ENCODE results near the gene ARHGEF33. TPM values are rescaled to one million over a fixed set of nuclear protein-coding genes. Genes with fewer than 3 reads are reported as not detected.

Gene ARHGEF33
- total RNA-seq, 2 experiments from 2014 or later, result 0.09 to 0.39 TPM

DNA sequence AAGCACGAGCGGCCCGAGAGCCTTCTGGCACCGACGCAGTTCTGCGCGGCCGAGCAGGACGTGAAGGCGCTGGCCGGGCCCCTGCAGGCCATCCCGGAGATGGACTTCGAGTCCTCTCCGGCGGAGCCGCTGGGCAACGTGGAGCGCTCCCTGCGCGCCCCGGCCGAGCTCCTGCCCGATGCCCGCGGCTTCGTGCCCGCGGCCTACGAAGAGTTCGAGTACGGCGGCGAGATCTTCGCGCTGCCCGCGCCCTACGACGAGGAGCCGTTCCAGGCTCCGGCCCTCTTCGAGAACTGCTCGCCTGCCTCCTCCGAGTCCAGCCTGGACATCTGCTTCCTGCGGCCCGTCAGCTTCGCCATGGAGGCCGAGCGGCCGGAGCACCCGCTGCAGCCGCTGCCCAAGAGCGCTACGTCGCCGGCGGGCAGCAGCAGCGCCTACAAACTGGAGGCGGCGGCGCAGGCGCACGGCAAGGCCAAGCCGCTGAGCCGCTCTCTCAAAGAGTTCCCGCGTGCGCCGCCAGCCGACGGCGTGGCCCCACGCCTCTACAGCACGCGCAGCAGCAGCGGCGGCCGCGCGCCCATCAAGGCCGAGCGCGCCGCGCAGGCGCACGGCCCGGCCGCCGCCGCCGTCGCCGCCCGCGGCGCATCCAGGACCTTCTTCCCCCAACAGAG is 70.4 kb downstream of the ARHGEF33 start:
- ChIA-PET POLR2A (interaction anchor here (0.5 to 0.6 kb wide), 2 partner anchors 67 to 221 kb away, joined by 3 read pairs; no protein-coding TSS in a partner anchor), CTCF (interaction anchor here (0.6 to 5.2 kb wide), 5 partner anchors 11 to 654 kb away, joined by 3 to 27 read pairs (median 3); no protein-coding TSS in a partner anchor)
- ATAC-seq (peak; percentile 100), DNase-seq (peak; percentile 87)
- no peak overlapping the region for H3K27ac Mint-ChIP-seq
- H3K27me3 Mint-ChIP-seq, result peaks cover 18% of the 10 kb centered on the region
- no peaks in the 10 kb centered on the region for H3K36me3 Mint-ChIP-seq (ENCODE audit: low read depth)
- peak overlapping the region; percentile 36 for H3K4me3 Mint-ChIP-seq
- no peaks in the 10 kb centered on the region for H3K9me3 Mint-ChIP-seq (ENCODE audit: low read depth)
- intact Hi-C loops (cut with DNase I, micrococcal nuclease), result loop anchor here in 1 of 2 experiments (5.0 kb wide), 1 partner anchor 267 kb away; no protein-coding TSS in a partner anchor
- peaks cover 2% of the 10 kb centered on the region for H3K4me1 Mint-ChIP-seq

DNA sequence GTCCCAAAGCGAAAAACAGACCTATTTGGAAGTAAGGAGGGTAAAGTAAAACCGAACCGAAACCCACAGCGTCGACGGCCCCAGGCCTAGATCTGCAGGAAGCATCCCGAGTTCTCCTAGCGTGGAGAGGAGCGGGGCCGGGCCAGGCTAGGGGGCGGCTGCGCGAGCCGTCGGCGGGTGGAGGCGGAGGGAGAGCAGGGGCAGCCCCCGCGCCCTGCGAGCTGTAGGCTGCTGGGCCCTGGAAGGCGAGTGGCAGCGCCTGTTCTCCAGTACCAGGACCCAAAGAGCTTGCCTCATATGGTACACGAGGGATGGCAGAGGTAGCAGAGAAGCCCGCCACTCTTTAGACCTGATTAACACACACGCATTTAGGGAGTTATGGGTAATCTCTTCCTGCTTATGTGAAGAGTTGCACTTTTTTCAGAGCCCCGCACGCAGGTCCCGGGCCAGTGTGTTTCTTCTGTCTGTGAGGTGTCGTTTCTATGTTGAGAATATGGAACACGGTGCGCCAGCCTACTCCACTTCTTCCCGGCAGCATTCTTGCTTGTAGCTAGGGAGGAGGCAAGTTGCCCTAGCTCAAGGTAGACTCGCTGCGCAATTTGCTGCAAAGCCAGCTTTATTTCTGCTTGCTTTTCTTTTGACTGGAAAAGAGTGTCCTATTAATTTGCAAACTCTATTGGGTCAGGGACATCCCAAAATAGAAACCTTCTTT is 71.1 kb downstream of the ARHGEF33 start:
- intact Hi-C loops (cut with DNase I, micrococcal nuclease), result loop anchor here in 1 of 2 experiments (5.0 kb wide), 1 partner anchor 267 kb away; no protein-coding TSS in a partner anchor
- no peaks in the 10 kb centered on the region for H3K9me3 Mint-ChIP-seq (ENCODE audit: low read depth)
- no peaks in the 10 kb centered on the region for H3K36me3 Mint-ChIP-seq (ENCODE audit: low read depth)
- H3K4me1 Mint-ChIP-seq, result peaks cover 2% of the 10 kb centered on the region
- no peak overlapping the region for H3K4me3 Mint-ChIP-seq
- DNase-seq (no peak), ATAC-seq (peak; percentile 20)
- H3K27me3 Mint-ChIP-seq, result peaks cover 18% of the 10 kb centered on the region
- ChIA-PET CTCF (interaction anchor here (0.6 to 5.2 kb wide), 6 partner anchors 12 to 357 kb away, joined by 3 to 27 read pairs (median 3); partner anchors contain the start of genes DHX57 and MORN2), POLR2A (no interaction called here)
- H3K27ac Mint-ChIP-seq, result no peak overlapping the region

- Mint-ChIP-seq H3K4me1 (no peaks in the 10 kb centered on the region), H3K27ac (no peak overlapping the region), H3K27me3 (peaks cover 8% of the 10 kb centered on the region), H3K9me3 (ENCODE audit: low read depth) (no peaks in the 10 kb centered on the region), H3K4me3 (no peak overlapping the region), H3K36me3 (ENCODE audit: low read depth) (no peaks in the 10 kb centered on the region)
- ChIA-PET CTCF (interaction anchor here (1.7 kb wide), 1 partner anchor 264 kb away, joined by 4 read pairs; no protein-coding TSS in a partner anchor), POLR2A (no interaction called here)
- ATAC-seq (no peak), DNase-seq (no peak)
- intact Hi-C loops (cut with DNase I, micrococcal nuclease), result no loop called here
Observed at GRCh38 chr2:38966006-38966405, 76.3 kb downstream of the ARHGEF33 start.

- H3K36me3 Mint-ChIP-seq (ENCODE audit: low read depth), result no peaks in the 10 kb centered on the region
- no peaks in the 10 kb centered on the region for H3K9me3 Mint-ChIP-seq (ENCODE audit: low read depth)
- ChIA-PET CTCF (no interaction called here), POLR2A (no interaction called here)
- ATAC-seq (no peak), DNase-seq (no peak)
- H3K27me3 Mint-ChIP-seq, result peaks cover 5% of the 10 kb centered on the region
- no peaks in the 10 kb centered on the region for H3K4me1 Mint-ChIP-seq
- no peak overlapping the region for H3K4me3 Mint-ChIP-seq
- no peak overlapping the region for H3K27ac Mint-ChIP-seq
- intact Hi-C loops (cut with DNase I, micrococcal nuclease), result no loop called here
Observed at GRCh38 chr2:38966678-38967077, 77.0 kb downstream of the ARHGEF33 start.

DNA sequence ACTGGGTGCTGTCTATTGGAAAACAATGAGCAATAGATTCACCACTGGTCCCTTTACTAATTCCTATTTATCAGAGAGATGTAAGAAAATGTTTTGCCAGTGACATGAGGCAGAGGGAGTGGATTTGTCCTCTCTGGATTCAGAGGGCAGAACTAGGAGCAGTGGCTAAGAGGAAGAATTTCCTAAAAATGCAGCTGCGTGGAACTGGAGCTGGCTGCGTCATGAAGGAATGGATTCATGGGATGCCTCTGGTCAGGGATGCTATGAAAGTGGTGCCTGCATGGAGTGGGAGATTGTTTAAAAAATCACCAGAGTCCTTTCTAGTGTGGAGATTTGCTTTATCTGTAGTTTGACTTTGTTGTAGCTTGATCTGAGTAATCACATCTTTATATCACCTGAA is 78.3 kb downstream of the ARHGEF33 start:
- intact Hi-C loops (cut with DNase I, micrococcal nuclease), result no loop called here
- H3K36me3 Mint-ChIP-seq (ENCODE audit: low read depth), result no peaks in the 10 kb centered on the region
- ATAC-seq (no peak), DNase-seq (no peak)
- ChIA-PET CTCF (interaction anchor here (0.6 to 0.9 kb wide), 2 partner anchors 20 to 69 kb away, joined by 3 to 7 read pairs; no protein-coding TSS in a partner anchor), POLR2A (no interaction called here)
- no peaks in the 10 kb centered on the region for H3K4me1 Mint-ChIP-seq
- no peaks in the 10 kb centered on the region for H3K9me3 Mint-ChIP-seq (ENCODE audit: low read depth)
- H3K4me3 Mint-ChIP-seq, result no peak overlapping the region
- H3K27ac Mint-ChIP-seq, result no peak overlapping the region
- H3K27me3 Mint-ChIP-seq, result no peaks in the 10 kb centered on the region

DNA sequence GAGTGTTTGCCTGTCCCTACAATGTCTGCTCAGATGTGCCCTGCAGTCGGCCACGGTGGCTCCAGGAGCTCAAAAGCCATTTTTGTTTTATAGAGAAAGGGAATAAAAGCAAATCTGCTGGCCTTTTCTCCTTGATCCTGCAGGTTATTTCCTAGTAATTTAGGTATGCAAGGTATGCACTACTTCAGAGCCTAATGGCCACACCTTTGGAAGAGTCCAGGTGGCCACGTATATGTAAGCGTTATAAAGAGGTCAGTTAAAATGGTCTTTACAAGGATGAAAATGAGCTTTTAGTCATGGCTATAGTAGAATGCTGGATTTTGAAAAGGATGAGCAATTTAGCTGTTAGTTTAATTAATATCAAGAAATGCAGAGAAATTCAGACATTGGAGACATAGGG is 81.7 kb downstream of the ARHGEF33 start:
- Mint-ChIP-seq H3K27ac (no peak overlapping the region), H3K9me3 (ENCODE audit: low read depth) (no peaks in the 10 kb centered on the region), H3K36me3 (ENCODE audit: low read depth) (no peaks in the 10 kb centered on the region), H3K27me3 (no peaks in the 10 kb centered on the region), H3K4me3 (no peak overlapping the region), H3K4me1 (no peaks in the 10 kb centered on the region)
- no peak for ATAC-seq
- no peak for DNase-seq
- intact Hi-C loops (cut with DNase I, micrococcal nuclease), result no loop called here
- ChIA-PET POLR2A (interaction anchor here (0.6 kb wide), 1 partner anchor 26 kb away, joined by 3 read pairs; no protein-coding TSS in a partner anchor), CTCF (interaction anchor here (0.6 to 0.8 kb wide), 2 partner anchors 9 to 184 kb away, joined by 3 read pairs; no protein-coding TSS in a partner anchor)

- POLR2A ChIA-PET, result no interaction called here
- Mint-ChIP-seq H3K4me1 (no peaks in the 10 kb centered on the region), H3K36me3 (ENCODE audit: low read depth) (no peaks in the 10 kb centered on the region), H3K4me3 (no peak overlapping the region), H3K27me3 (no peaks in the 10 kb centered on the region), H3K9me3 (ENCODE audit: low read depth) (no peaks in the 10 kb centered on the region), H3K27ac (no peak overlapping the region)
- CTCF ChIA-PET, result interaction anchor here (0.5 kb wide), 1 partner anchor 728 kb away, joined by 3 read pairs; no protein-coding TSS in a partner anchor
- intact Hi-C loops (cut with DNase I, micrococcal nuclease), result no loop called here
- DNase-seq (no peak), ATAC-seq (no peak)
Observed at GRCh38 chr2:38973266-38973665, 83.6 kb downstream of the ARHGEF33 start.

- DNase-seq, result no peak
- Mint-ChIP-seq H3K4me3 (no peak overlapping the region), H3K9me3 (ENCODE audit: low read depth) (no peaks in the 10 kb centered on the region), H3K36me3 (ENCODE audit: low read depth) (no peaks in the 10 kb centered on the region), H3K27me3 (no peaks in the 10 kb centered on the region), H3K4me1 (no peaks in the 10 kb centered on the region), H3K27ac (no peak overlapping the region)
- no peak for ATAC-seq
- ChIA-PET POLR2A (no interaction called here), CTCF (interaction anchor here (0.8 to 2.9 kb wide), 3 partner anchors 11 to 255 kb away, joined by 3 to 10 read pairs (median 6); no protein-coding TSS in a partner anchor)
- intact Hi-C loops (cut with DNase I, micrococcal nuclease), result no loop called here
Observed at GRCh38 chr2:38975042-38975441, 85.4 kb downstream of the ARHGEF33 start.

DNA sequence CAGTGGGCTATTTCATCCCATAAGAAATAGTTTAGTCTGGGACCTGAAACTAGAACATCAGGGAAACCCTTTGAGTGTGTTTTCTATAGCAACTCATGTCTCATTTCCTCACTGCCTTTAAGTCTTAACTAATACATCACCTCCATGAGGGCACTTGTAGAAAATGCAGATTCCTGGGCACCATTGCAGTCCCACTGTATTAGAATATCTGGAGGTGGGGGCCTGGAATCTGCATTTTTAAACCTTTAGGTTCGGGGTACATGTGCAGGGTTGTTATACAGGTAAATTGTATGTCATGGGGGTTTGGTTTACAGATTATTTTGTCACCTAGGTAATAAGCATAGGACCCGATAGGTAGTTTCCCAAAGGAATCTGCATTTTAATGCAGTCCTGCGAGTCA is 87.4 kb downstream of the ARHGEF33 start:
- intact Hi-C loops (cut with DNase I, micrococcal nuclease), result no loop called here
- no peaks in the 10 kb centered on the region for H3K27me3 Mint-ChIP-seq
- CTCF ChIA-PET, result no interaction called here
- POLR2A ChIA-PET, result no interaction called here
- no peaks in the 10 kb centered on the region for H3K9me3 Mint-ChIP-seq (ENCODE audit: low read depth)
- no peak for DNase-seq
- H3K4me3 Mint-ChIP-seq, result no peak overlapping the region
- ATAC-seq, result no peak
- no peak overlapping the region for H3K27ac Mint-ChIP-seq
- no peaks in the 10 kb centered on the region for H3K36me3 Mint-ChIP-seq (ENCODE audit: low read depth)
- no peaks in the 10 kb centered on the region for H3K4me1 Mint-ChIP-seq

DNA sequence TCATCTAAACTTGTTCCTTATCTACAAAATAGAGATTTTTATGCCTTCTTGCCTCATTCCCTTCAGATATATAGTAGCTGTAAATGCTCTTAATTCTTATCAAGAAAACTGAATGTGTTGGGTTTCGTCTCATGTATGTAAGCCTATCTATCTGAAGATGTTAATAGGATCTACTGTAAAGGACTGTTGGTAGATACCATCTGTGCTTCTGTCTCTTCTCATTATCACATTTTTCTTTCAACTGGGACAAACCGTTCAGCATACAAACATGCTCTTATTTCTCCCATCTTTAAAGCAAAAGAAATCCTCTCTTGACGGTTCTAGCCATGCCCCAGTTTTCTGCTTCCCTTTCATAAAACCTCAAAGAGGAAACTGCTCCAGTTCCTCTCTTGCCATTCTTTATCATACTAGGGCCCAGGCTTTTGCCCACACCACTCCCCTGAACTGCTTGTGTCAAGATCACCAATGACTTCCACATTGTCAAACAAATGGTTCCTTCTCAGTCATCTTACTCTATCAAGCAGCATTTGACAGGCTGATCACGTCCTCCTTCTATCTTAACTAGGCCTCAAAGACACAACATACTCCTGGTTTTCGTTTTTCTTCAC is 88.7 kb downstream of the ARHGEF33 start:
- no peak for DNase-seq
- H3K9me3 Mint-ChIP-seq (ENCODE audit: low read depth), result no peaks in the 10 kb centered on the region
- no peaks in the 10 kb centered on the region for H3K27me3 Mint-ChIP-seq
- intact Hi-C loops (cut with DNase I, micrococcal nuclease), result no loop called here
- no peak overlapping the region for H3K4me3 Mint-ChIP-seq
- H3K4me1 Mint-ChIP-seq, result no peaks in the 10 kb centered on the region
- no peak for ATAC-seq
- no peaks in the 10 kb centered on the region for H3K36me3 Mint-ChIP-seq (ENCODE audit: low read depth)
- no peak overlapping the region for H3K27ac Mint-ChIP-seq
- CTCF ChIA-PET, result interaction anchor here (0.6 kb wide), 1 partner anchor 8 kb away, joined by 4 read pairs; no protein-coding TSS in a partner anchor
- POLR2A ChIA-PET, result no interaction called here

GRCh38 chr2:38978908-38979307 is 89.2 kb downstream of the ARHGEF33 start:
- H3K4me1 Mint-ChIP-seq, result no peaks in the 10 kb centered on the region
- intact Hi-C loops (cut with DNase I, micrococcal nuclease), result no loop called here
- ChIA-PET POLR2A (no interaction called here), CTCF (interaction anchor here (0.6 kb wide), 1 partner anchor 8 kb away, joined by 4 read pairs; no protein-coding TSS in a partner anchor)
- no peaks in the 10 kb centered on the region for H3K36me3 Mint-ChIP-seq (ENCODE audit: low read depth)
- H3K27me3 Mint-ChIP-seq, result no peaks in the 10 kb centered on the region
- no peak overlapping the region for H3K4me3 Mint-ChIP-seq
- DNase-seq (no peak), ATAC-seq (no peak)
- H3K27ac Mint-ChIP-seq, result no peak overlapping the region
- no peaks in the 10 kb centered on the region for H3K9me3 Mint-ChIP-seq (ENCODE audit: low read depth)

Data from activated CD4-positive, alpha-beta T cell treated with anti-CD3 and anti-CD28 coated beads for 36 hours (primary cell).